IMR-90 (cell line): ENCODE results near the gene CEBPZ. TPM values are rescaled to one million over a fixed set of nuclear protein-coding genes. Genes with fewer than 3 reads are reported as not detected.

Experiments used
- ATAC-seq: fragments of 200-7000 bp; cut with Tn5 transposase; 2 replicates; pipeline ENCODE4 v1.9.1; 2020; ENCODE audit warnings: low read depth, mild to moderate bottlenecking, moderate library complexity
- BruUV-seq: library from RNA; stranded (reverse); fragments of 400-500 nt; replicated peaks from 2 replicates; lab custom pipeline; 2021; lab: Mats Ljungman, UMichigan
- CTCF ChIA-PET: fragments of 300-600 bp; formaldehyde crosslinking; extraction: SDS; loops from one replicate; lab custom pipeline; 2021; ENCODE audit warnings: antibody characterized with exemption; lab: Yijun Ruan, JAX
- POLR2A ChIA-PET: fragments of 300-600 bp; sonication (Branson Sonifier 250); formaldehyde crosslinking; loops from one replicate; lab custom pipeline; 2022; ENCODE audit warnings: antibody characterized with exemption; ENCODE audit not compliant: unreplicated experiment; lab: Charles Lee
- DNase-seq: peaks from one replicate; pipeline ENCODE4 v3.0.0; 2013
- H2AFZ ChIP-seq: replicated peaks from 2 replicates; pipeline ENCODE3; 2013; ENCODE audit warnings: low read length, mild to moderate bottlenecking; ENCODE audit not compliant: poor library complexity
- H2AK5ac ChIP-seq: 2 replicates; pipeline ENCODE4 v1.6.1; 2013; ENCODE audit warnings: low read depth, low read length, inconsistent platforms
- H2AK9ac ChIP-seq: replicated peaks from 2 replicates; pipeline ENCODE3; 2013; ENCODE audit warnings: mild to moderate bottlenecking, low read depth, low read length, moderate library complexity; ENCODE audit not compliant: poor library complexity
- H2BK120ac ChIP-seq: 2 replicates; pipeline ENCODE4 v1.6.1; 2013; ENCODE audit warnings: low read depth, low read length, inconsistent platforms
- H2BK15ac ChIP-seq: 3 replicates; pipeline ENCODE4 v1.6.1; 2013; ENCODE audit warnings: low read depth, low read length, inconsistent platforms
- H2BK20ac ChIP-seq: 2 replicates; pipeline ENCODE4 v1.6.1; 2013; ENCODE audit warnings: low read depth, mild to moderate bottlenecking, inconsistent platforms, low read length, moderate library complexity
- H2BK5ac ChIP-seq: 2 replicates; pipeline ENCODE4 v1.6.1; 2013; ENCODE audit warnings: mild to moderate bottlenecking, low read depth, low read length, inconsistent platforms; ENCODE audit not compliant: poor library complexity, severe bottlenecking
- H3K14ac ChIP-seq: replicated peaks from 2 replicates; pipeline ENCODE4 v1.6.1; 2013; ENCODE audit warnings: low read depth, low read length, inconsistent platforms
- H3K18ac ChIP-seq: 2 replicates; pipeline ENCODE4 v1.6.1; 2013; ENCODE audit warnings: low read depth, low read length, control low read depth
- H3K23ac ChIP-seq: 2 replicates; pipeline ENCODE4 v1.6.1; 2013; ENCODE audit warnings: low read depth, low read length, inconsistent platforms
- H3K27ac ChIP-seq: 2 replicates; pipeline ENCODE4 v1.5.1; 2013; ENCODE audit warnings: mild to moderate bottlenecking, control low read depth, low read length; ENCODE audit not compliant: insufficient read depth
- H3K27me3 ChIP-seq: 2 replicates; pipeline ENCODE4 v1.6.1; 2013; ENCODE audit warnings: low read length; ENCODE audit not compliant: control insufficient read depth, insufficient read depth
- H3K36me3 ChIP-seq: 2 replicates; pipeline ENCODE4 v1.6.1; 2013; ENCODE audit warnings: low read length, mixed read lengths; ENCODE audit not compliant: control insufficient read depth, insufficient read depth
- H3K4ac ChIP-seq: 2 replicates; pipeline ENCODE4 v1.6.1; 2013; ENCODE audit warnings: low read depth, low read length, inconsistent platforms
- H3K4me1 ChIP-seq: 2 replicates; pipeline ENCODE4 v1.6.1; 2013; ENCODE audit warnings: low read length, mixed read lengths; ENCODE audit not compliant: control insufficient read depth, insufficient read depth
- H3K4me2 ChIP-seq: 2 replicates; pipeline ENCODE4 v1.6.1; 2013; ENCODE audit warnings: low read depth, mild to moderate bottlenecking, control low read depth, low read length, moderate library complexity
- H3K4me3 ChIP-seq: 2 replicates; pipeline ENCODE4 v1.5.1; 2013; ENCODE audit warnings: low read depth, mild to moderate bottlenecking, control low read depth, low read length, moderate library complexity; ENCODE audit not compliant: insufficient read depth
- H3K56ac ChIP-seq: 2 replicates; pipeline ENCODE4 v1.6.1; 2013; ENCODE audit warnings: low read length, inconsistent platforms; ENCODE audit not compliant: insufficient read depth; ENCODE audit errors: extremely low read depth
- H3K79me1 ChIP-seq, 2 experiments: 2 replicates each; pipeline ENCODE4 v1.6.1; 2013; ENCODE audit warnings: low read length in 2 of 2, inconsistent platforms in 1 of 2, low read depth in 1 of 2
- H3K9ac ChIP-seq: 2 replicates; pipeline ENCODE4 v1.6.1; 2013; ENCODE audit warnings: low read depth, low read length, control low read depth
- H3K9me1 ChIP-seq: 2 replicates; pipeline ENCODE4 v1.6.1; 2013; ENCODE audit warnings: low read length, inconsistent platforms; ENCODE audit not compliant: insufficient read depth
- H3K9me3 ChIP-seq: 2 replicates; pipeline ENCODE4 v1.6.1; 2013; ENCODE audit warnings: low read length; ENCODE audit not compliant: control insufficient read depth, insufficient read depth
- H4K20me1 ChIP-seq: 2 replicates; pipeline ENCODE4 v1.6.1; 2013; ENCODE audit warnings: low read length, inconsistent platforms; ENCODE audit not compliant: insufficient read depth
- H4K5ac ChIP-seq: 2 replicates; pipeline ENCODE4 v1.6.1; 2013; ENCODE audit warnings: mild to moderate bottlenecking, low read depth, low read length, control low read depth
- H4K8ac ChIP-seq, 2 experiments: 2 replicates each; pipeline ENCODE4 v1.6.1; 2013; ENCODE audit warnings: low read depth in 2 of 2, low read length in 2 of 2, control low read depth in 1 of 2, inconsistent platforms in 1 of 2
- H4K91ac ChIP-seq: 2 replicates; pipeline ENCODE4 v1.6.1; 2013; ENCODE audit warnings: low read depth, low read length, inconsistent platforms; ENCODE audit not compliant: insufficient read depth
- CEBPB ChIP-seq: IDR thresholded peaks from 2 replicates; pipeline ENCODE4 v1.6.1; 2012; ENCODE audit warnings: low read depth, low read length, improper control_type of control experiment
- CHD1 ChIP-seq: IDR thresholded peaks from 2 replicates; pipeline ENCODE4 v1.6.1; 2012; ENCODE audit warnings: low read depth, low read length, improper control_type of control experiment
- FOS ChIP-seq: fragments of 150-350 bp; IDR thresholded peaks from 2 replicates; pipeline ENCODE4 v1.6.1; 2016; ENCODE audit warnings: low read depth, low read length
- MAFK ChIP-seq: IDR thresholded peaks from 2 replicates; pipeline ENCODE4 v1.6.1; 2012; ENCODE audit warnings: low read depth, low read length, improper control_type of control experiment
- MAZ ChIP-seq: IDR thresholded peaks from 2 replicates; pipeline ENCODE4 v1.6.1; 2012; ENCODE audit warnings: low read depth, mild to moderate bottlenecking, low read length, improper control_type of control experiment, moderate library complexity, borderline replicate concordance
- NFE2L2 ChIP-seq: fragments of 150-350 bp; IDR thresholded peaks from 2 replicates; pipeline ENCODE4 v1.6.1; 2016; ENCODE audit warnings: low read depth, mild to moderate bottlenecking, low read length
- WGBS, 2 experiments: methylation state at CpG; one replicate each; pipeline versions ENCODE4 v1.1.5 to v1.1.7; 2013; ENCODE audit warnings: missing lambda C conversion rate in 2 of 2; ENCODE audit not compliant: insufficient read length in 1 of 2; ENCODE audit errors: extremely low coverage in 2 of 2; 5-methylcytosine and 5-hydroxymethylcytosine counted together
- dilution Hi-C: fragments of 300-500 bp; cut with HindIII; formaldehyde crosslinking; loops from one replicate; pipeline ENCODE4 v1.14.3; 2018; ENCODE audit warnings: low sequenced_read_pairs; ENCODE audit not compliant: unreplicated experiment
- in situ Hi-C: fragments of 300-500 bp; cut with MboI; formaldehyde crosslinking; loops from 3 replicates; pipeline ENCODE4 v1.14.3; 2019; ENCODE audit warnings: low sequenced_read_pairs, inconsistent platforms, mixed read lengths
- intact Hi-C: fragments of 100-400 bp; cut with micrococcal nuclease; formaldehyde crosslinking; loops from 2 replicates; pipeline ENCODE4 v1.10.0; 2022
- polyA plus RNA-seq, 3 experiments: library from polyadenylated mRNA; depleted of rRNA; stranded (reverse); fragments of >200 nt; gene quantifications; 2 replicates each; pipeline ENCODE4 v1.2.3, GENCODE V29; 2012; ENCODE audit warnings: low replicate concordance in 1 of 3
- total RNA-seq: library from RNA; depleted of rRNA; stranded (reverse); fragments of >200 nt; gene quantifications from 2 replicates; pipeline ENCODE4 v1.2.3, GENCODE V29; 2012
- TF ChIP-seq, protein P1 (sequence below): fragments of 150-350 bp; IDR thresholded peaks from 2 replicates; pipeline ENCODE4 v1.6.1; 2016; ENCODE audit warnings: low read depth, mild to moderate bottlenecking, low read length, moderate library complexity, borderline replicate concordance
- TF ChIP-seq, protein P2 (sequence below): conservative IDR thresholded peaks from 2 replicates; pipeline ENCODE4 v1.5.1; 2012; ENCODE audit warnings: mild to moderate bottlenecking, low read depth, low read length, improper control_type of control experiment
- TF ChIP-seq, protein P3 (sequence below): fragments of 150-350 bp; IDR thresholded peaks from 2 replicates; pipeline ENCODE4 v1.6.1; 2017; ENCODE audit warnings: mild to moderate bottlenecking, antibody characterized with exemption, low read length, low read depth

The CEBPZ gene
- total and polyA plus RNA-seq, 2 of the 4 experiments (the other 2 are of a cell fraction): 9.4 to 33.3 TPM

DNA sequence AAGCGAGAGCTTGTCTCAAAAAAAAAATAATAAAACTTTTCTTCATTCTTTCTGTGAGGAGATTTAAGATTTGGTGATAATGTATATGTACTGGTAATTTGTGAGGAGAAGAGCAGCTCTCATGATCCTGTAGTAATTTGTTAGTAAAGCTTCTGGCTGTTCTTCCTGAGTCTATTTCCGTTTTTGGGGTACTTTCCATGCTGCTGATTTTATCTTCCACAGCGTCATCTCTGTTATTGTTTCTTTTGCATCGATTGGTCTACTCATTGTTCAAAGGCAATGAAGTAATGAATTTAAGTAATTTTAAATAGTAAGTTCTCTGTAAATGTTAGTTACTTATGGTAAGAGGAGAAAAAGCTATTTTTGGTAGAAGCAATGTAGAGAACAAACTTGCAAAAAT, 12.0 kb upstream of the CEBPZ start:
- Histone ChIP-seq H3K27ac (no peak overlapping the region), H3K4ac (no peak overlapping the region), H4K5ac (no peak overlapping the region), H3K9me3 (no peaks in the 10 kb centered on the region), H3K79me1 (peaks cover 4 to 15% of the 10 kb centered on the region in 2 experiments; a peak in 3 of 4 replicates), H3K27me3 (no peaks in the 10 kb centered on the region), H3K56ac (no peak overlapping the region), H3K4me3 (no peak overlapping the region), H3K4me1 (peaks cover 5% of the 10 kb centered on the region; the same call in 1 of the 2 replicates), H3K23ac (no peak overlapping the region), H3K9me1 (peaks cover 8% of the 10 kb centered on the region), H2AK5ac (no peak overlapping the region), H4K91ac (no peak overlapping the region), H3K36me3 (peaks cover 26% of the 10 kb centered on the region), H2BK120ac (no peak overlapping the region), H3K14ac (no peak overlapping the region), H2BK5ac (no peak overlapping the region), H3K18ac (no peak overlapping the region), H3K9ac (no peak overlapping the region), H3K4me2 (no peak overlapping the region), H4K8ac (no peak overlapping the region), H2BK20ac (no peak overlapping the region), H2AK9ac (no peak overlapping the region), H2BK15ac (no peak overlapping the region), H2AFZ (no peak overlapping the region), H4K20me1 (peaks cover 3% of the 10 kb centered on the region; the same call in 1 of the 2 replicates)
- in situ Hi-C loops: no loop called here
- no CpG with 5 or more reads among the region's 4 CpGs for WGBS, 2 experiments
- no peak for ATAC-seq
- POLR2A ChIA-PET: no interaction called here
- DNase-seq: no peak
- TF ChIP-seq CEBPB (no peak), MAFK (no peak), FOS (no peak), CHD1 (no peak), NFE2L2 (no peak), MAZ (no peak)
- TF ChIP-seq, protein P1, sequence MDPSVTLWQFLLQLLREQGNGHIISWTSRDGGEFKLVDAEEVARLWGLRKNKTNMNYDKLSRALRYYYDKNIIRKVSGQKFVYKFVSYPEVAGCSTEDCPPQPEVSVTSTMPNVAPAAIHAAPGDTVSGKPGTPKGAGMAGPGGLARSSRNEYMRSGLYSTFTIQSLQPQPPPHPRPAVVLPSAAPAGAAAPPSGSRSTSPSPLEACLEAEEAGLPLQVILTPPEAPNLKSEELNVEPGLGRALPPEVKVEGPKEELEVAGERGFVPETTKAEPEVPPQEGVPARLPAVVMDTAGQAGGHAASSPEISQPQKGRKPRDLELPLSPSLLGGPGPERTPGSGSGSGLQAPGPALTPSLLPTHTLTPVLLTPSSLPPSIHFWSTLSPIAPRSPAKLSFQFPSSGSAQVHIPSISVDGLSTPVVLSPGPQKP: no peak
- TF ChIP-seq, protein P2, sequence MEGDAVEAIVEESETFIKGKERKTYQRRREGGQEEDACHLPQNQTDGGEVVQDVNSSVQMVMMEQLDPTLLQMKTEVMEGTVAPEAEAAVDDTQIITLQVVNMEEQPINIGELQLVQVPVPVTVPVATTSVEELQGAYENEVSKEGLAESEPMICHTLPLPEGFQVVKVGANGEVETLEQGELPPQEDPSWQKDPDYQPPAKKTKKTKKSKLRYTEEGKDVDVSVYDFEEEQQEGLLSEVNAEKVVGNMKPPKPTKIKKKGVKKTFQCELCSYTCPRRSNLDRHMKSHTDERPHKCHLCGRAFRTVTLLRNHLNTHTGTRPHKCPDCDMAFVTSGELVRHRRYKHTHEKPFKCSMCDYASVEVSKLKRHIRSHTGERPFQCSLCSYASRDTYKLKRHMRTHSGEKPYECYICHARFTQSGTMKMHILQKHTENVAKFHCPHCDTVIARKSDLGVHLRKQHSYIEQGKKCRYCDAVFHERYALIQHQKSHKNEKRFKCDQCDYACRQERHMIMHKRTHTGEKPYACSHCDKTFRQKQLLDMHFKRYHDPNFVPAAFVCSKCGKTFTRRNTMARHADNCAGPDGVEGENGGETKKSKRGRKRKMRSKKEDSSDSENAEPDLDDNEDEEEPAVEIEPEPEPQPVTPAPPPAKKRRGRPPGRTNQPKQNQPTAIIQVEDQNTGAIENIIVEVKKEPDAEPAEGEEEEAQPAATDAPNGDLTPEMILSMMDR: no peak
- TF ChIP-seq, protein P3, sequence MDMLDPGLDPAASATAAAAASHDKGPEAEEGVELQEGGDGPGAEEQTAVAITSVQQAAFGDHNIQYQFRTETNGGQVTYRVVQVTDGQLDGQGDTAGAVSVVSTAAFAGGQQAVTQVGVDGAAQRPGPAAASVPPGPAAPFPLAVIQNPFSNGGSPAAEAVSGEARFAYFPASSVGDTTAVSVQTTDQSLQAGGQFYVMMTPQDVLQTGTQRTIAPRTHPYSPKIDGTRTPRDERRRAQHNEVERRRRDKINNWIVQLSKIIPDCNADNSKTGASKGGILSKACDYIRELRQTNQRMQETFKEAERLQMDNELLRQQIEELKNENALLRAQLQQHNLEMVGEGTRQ: no peak
- dilution Hi-C loops: no loop called here
- CTCF ChIA-PET: interaction anchor here (0.6 kb wide), 1 partner anchor 723 kb away, joined by 3 read pairs; no protein-coding TSS in a partner anchor
- no TSS peak for BruUV-seq
- intact Hi-C loops: no loop called here
